Hepatocyte (in vitro differentiated cells): Measurements from ENCODE around the gene PDE3B.

Source experiments
- CTCF ChIP-seq: fragments of 200-600 bp; sonication (generic); IDR thresholded peaks from 2 replicates; pipeline ENCODE4 v1.5.1; 2016; ENCODE audit warnings: antibody characterized with exemption, mild to moderate bottlenecking; ENCODE audit not compliant: poor library complexity
- EZH2 ChIP-seq: fragments of 200-600 bp; sonication (generic); IDR thresholded peaks from 2 replicates; pipeline ENCODE4 v1.6.1; 2016; ENCODE audit warnings: antibody characterized with exemption, mild to moderate bottlenecking, borderline replicate concordance
- EZH2phosphoT487 ChIP-seq: fragments of 200-600 bp; sonication (generic); IDR thresholded peaks from one replicate; pipeline ENCODE4 v1.6.1; 2018; ENCODE audit warnings: antibody characterized with exemption, mild to moderate bottlenecking, low read depth, moderate library complexity; ENCODE audit not compliant: unreplicated experiment, severe bottlenecking

DNA sequence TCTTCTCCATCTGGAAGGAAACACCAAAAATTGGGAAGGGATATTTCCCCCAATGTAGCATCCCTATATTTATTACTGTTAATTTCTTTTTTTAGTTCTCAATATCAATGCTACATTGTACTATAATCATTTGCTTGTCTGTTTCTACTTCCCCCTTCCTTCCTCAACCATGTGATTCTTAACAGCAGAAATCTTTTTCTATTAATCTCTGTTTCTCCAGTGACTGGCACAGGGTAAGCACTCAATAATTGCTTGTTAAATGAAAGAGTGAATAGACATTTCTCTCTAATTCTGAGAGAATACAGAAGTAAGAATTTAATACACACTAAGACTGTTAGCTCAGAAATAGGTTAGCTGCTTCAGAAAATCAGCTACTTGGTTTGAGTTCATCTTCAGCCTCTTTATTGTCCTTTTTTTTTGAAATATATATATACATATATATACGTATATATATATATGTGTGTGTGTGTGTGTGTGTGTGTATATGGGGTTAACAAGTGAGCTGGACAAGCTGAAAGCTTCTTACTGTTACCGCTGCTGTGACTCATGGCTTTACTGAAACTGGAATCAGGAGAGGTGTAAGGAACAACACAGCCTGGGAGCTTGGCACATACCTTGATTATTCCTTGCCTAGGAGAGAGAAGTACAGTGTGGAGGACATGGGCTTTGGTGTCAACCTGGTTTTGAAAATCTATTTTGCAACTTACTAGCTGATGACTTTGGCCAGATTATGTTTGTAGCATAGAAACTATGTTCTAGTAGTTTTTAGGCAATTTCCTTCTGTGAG lies 26.2 kb upstream of the PDE3B start:
- TF ChIP-seq CTCF, result no peak
- TF ChIP-seq EZH2, result no peak
- TF ChIP-seq EZH2phosphoT487, result no peak
